GM21737 (cell line): Measurements from ENCODE around the gene EXD3.

Experiments used
- ATAC-seq: cut with Tn5 transposase; IDR thresholded peaks from one replicate; pipeline ENCODE4 v1.9.1; 2021; ENCODE audit warnings: mild to moderate bottlenecking, moderate library complexity; ENCODE audit not compliant: unreplicated experiment

Gene EXD3

GRCh38 chr9:137449081-137449844 is 26.3 kb upstream of the EXD3 start:
- no peak for ATAC-seq

- no peak for ATAC-seq
These were observed 25.6 kb upstream of the EXD3 start for GRCh38 chr9:137448602-137448962.

- no peak for ATAC-seq
These were observed 25.0 kb upstream of the EXD3 start for GRCh38 chr9:137447722-137448601.

GRCh38 chr9:137446851-137447471 is 24.0 kb upstream of the EXD3 start:
- no peak for ATAC-seq

DNA sequence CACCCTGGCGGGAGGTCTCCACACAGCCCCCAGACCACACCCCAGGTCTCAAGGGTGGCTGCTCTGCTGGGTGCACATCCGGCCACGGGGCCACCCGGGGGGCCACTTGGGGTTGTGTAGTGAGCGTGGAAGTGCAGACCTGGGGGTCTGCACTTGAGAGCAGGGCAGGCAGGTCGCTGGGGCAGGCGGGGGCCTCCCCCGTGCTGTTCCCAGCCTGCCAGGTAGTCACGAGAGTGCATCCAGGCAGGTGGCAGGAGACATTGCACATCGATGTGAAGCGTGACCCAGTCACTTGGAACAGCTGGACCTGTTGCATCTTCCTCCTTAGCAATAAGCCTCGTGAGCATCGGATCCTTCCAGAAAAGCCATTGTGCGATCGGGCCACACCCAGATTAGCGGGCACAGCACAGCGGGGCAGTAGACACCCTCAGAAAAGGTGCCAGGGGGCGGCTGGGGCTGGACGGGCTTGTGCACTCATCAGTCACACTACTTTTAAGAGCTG is 23.0 kb upstream of the EXD3 start:
- ATAC-seq, result no peak

DNA sequence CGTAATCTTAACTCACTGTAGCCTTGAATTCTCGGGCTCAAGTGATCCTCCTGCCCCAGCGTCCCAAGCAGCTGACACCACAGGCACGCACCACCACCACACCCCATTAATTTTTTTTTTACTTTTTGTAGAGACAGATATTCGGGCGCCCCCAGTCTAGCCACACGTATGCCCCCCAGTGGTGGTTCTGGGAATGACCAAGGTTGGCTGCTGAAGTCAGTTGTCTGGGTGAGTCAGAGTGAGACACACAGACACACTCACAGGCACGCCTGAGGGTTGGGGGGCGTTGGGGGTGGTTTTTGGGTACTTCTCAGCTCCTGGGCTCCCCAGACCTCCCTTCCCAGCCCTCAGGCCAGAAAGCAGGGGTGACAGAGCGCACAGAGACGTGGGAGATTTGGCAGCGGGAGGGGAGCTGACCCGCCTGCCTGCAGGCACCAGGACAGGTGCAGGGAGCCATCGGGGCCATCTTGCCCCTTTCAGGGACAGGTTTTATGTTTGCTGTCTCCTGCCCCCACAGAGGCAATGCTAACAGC is 22.4 kb upstream of the EXD3 start:
- peak; percentile 47 for ATAC-seq

DNA sequence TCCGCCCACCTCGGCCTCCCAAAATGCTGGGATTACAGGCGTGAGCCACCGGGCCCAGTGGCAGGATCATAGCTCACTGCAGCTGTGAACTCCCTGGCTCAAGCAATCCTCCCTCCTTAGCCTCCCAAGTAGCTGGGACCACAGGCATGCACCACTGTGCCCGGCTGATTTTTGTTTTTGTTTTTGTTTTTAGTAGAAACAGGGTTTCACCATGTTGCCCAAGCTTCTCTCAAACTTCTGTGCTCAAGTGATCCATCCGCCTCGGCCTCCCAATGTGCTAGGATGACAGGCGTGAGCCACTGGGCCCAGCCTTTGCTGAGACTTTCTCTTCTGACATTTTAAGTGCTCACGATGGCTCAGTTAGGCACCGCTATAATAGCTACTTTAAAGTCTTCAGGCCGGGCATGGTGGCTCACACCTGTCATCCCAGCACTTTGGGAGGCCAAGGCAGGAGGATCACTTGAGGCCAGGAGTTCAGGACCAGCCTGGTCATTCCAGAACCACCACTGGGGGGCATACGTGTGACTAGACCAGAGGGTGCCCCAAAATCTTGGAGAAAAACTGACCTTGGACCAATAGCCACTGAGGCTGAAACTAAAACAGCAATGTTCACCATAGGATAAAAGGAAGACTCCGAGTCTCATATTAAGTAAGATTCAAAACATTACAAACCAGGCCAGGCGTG is 21.3 kb upstream of the EXD3 start:
- no peak for ATAC-seq

DNA sequence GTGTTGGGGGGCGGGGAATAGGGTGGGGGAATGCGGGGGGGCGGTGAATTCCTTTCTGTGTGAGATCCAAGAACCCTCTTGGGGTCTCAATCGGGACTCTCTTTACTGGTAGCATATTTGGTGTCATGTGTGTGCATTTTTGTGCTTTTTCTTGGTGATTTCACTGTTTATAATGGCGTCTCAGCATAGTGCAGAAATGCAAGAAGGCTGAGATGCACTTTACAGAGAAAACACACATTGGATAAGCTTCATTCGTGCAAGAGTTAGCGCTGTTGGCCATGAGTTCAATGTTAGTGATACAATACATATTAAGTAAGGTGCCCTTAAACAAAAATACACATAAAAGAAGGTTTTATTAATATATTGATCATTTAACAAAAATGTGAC is 19.0 kb upstream of the EXD3 start:
- ATAC-seq, result no peak

GRCh38 chr9:137441289-137441934 is 18.4 kb upstream of the EXD3 start, which contains the start of gene ENTPD8:
Gene ENTPD8 (minus strand): TSS chr9:137441357. CDS start chr9:137438285, 3,072 bp downstream.
- no peak for ATAC-seq

- no peak for ATAC-seq
These were observed 16.3 kb upstream of the EXD3 start for GRCh38 chr9:137439158-137439714.

DNA sequence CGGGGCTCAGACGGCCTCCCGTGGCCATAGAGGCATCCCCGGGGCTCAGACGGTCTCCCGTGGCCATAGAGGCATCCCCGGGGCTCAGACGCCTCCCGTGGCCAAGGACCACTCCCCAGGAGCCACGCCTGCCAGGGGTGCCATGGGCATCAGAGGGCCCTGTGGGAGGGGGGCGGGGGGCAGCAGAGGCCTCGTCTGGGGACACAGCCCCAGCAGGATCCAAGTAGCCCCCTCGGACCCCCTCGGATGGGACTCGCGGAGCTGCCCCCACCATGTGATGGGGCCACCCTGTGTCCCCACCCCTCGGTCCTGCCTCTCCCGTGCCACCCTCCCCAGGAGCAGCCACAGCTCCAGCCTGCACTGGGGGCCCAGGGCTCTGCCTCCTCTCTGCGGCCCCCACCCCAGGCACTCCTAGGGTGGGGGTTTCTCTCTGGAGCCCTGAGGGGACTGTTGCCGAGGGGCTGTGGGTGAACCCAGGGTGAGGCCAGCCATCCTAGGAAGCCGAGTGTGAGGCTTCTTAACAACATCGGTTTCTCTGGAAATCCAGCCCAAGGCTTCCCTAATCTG is 15.7 kb upstream of the EXD3 start:
- ATAC-seq, result no peak

GRCh38 chr9:137437691-137438590 is 15.0 kb upstream of the EXD3 start:
- no peak for ATAC-seq

- ATAC-seq, result no peak
These were observed 14.0 kb upstream of the EXD3 start for GRCh38 chr9:137436761-137437600.

GRCh38 chr9:137435980-137436760 is 13.2 kb upstream of the EXD3 start:
- ATAC-seq, result no peak

GRCh38 chr9:137435381-137435891 is 12.5 kb upstream of the EXD3 start:
- no peak for ATAC-seq
